NAMALWA (cell line): ENCODE results near the gene AMOT.
A peak's percentile ranks its signal among the peaks of the same experiment; 100 is the strongest.
"Not testable (repeated sequence)": the region's sequence is repeated elsewhere in the genome, so short reads cannot be mapped to it uniquely, and the experiment has no call there.

Experiments
- DNase-seq: peaks from one replicate; pipeline ENCODE4 v3.0.0-alpha.2; 2015; ENCODE audit warnings: low spot score

Gene AMOT

GRCh38 chrX:112840382-112841113 lies at the start of gene AMOT:
AMOT (minus strand) TSS chrX:112840831; CDS start chrX:112823126, 17,705 bp downstream.
- DNase-seq, result no peak

GRCh38 chrX:112889400-112889799 lies 48.8 kb upstream of the AMOT start:
- no peak for DNase-seq

GRCh38 chrX:112888916-112889315 lies 48.3 kb upstream of the AMOT start:
- no peak for DNase-seq

GRCh38 chrX:112877771-112878173 lies 37.1 kb upstream of the AMOT start:
- DNase-seq, result no peak

- DNase-seq, result no peak
Observed at GRCh38 chrX:112874614-112875013, 34.0 kb upstream of the AMOT start.

GRCh38 chrX:112874175-112874574 lies 33.5 kb upstream of the AMOT start:
- DNase-seq, result peak; percentile 0

GRCh38 chrX:112868586-112868985 lies 28.0 kb upstream of the AMOT start:
- DNase-seq, result no peak

GRCh38 chrX:112867570-112867969 lies 26.9 kb upstream of the AMOT start:
- DNase-seq, result peak; percentile 1

GRCh38 chrX:112866175-112866574 lies 25.5 kb upstream of the AMOT start:
- DNase-seq, result no peak

- DNase-seq, result no peak
Observed at GRCh38 chrX:112865464-112866025, 24.9 kb upstream of the AMOT start.

- no peak for DNase-seq
Observed at GRCh38 chrX:112863850-112864249, 23.2 kb upstream of the AMOT start.

- DNase-seq, result no peak
Observed at GRCh38 chrX:112857478-112857878, 16.8 kb upstream of the AMOT start.

GRCh38 chrX:112854901-112855300 lies 14.3 kb upstream of the AMOT start:
- not testable (repeated sequence) for DNase-seq

GRCh38 chrX:112852851-112853250 lies 12.2 kb upstream of the AMOT start:
- no peak for DNase-seq

GRCh38 chrX:112851806-112852205 lies 11.2 kb upstream of the AMOT start:
- DNase-seq, result no peak

- no peak for DNase-seq
Observed at GRCh38 chrX:112851161-112851779, 10.6 kb upstream of the AMOT start.

GRCh38 chrX:112849016-112849415 lies 8.4 kb upstream of the AMOT start:
- no peak for DNase-seq

GRCh38 chrX:112846782-112847181 lies 6.2 kb upstream of the AMOT start:
- DNase-seq, result no peak

GRCh38 chrX:112846187-112846586 lies 5.6 kb upstream of the AMOT start:
- no peak for DNase-seq

GRCh38 chrX:112844250-112844649 lies 3.6 kb upstream of the AMOT start:
- DNase-seq, result no peak

GRCh38 chrX:112841820-112842157 lies 1.2 kb upstream of the AMOT start:
- DNase-seq, result no peak

- DNase-seq, result peak; percentile 45
Observed at GRCh38 chrX:112841114-112841819, 636 bp upstream of the AMOT start.

GRCh38 chrX:112839856-112840255 lies 775 bp downstream of the AMOT start:
- DNase-seq, result no peak
